Measurements from ENCODE around the gene NPHS2. TPM values are rescaled to one million over a fixed set of nuclear protein-coding genes. Genes with fewer than 3 reads are reported as not detected.

Gene NPHS2
- total RNA-seq (2012; rRNA removed) (not detected in 2 replicates), polyA plus RNA-seq (2012; rRNA removed) (not detected in 2 replicates), Bru-seq, nascent RNA (not detected), BruChase-seq, experiment 1, labeled RNA remaining after a 6-hour chase (not detected), BruChase-seq, experiment 2, labeled RNA remaining after a 2-hour chase (not detected)
- not detected in 2 replicates for polyA plus RNA-seq (2012; cell fraction: cytosol; rRNA removed)
- not detected in 2 replicates for polyA plus RNA-seq (2012; cell fraction: nucleus; rRNA removed; ENCODE audit: low replicate concordance)
- long read RNA-seq = 0 reads

GRCh38 chr1:179575497-179576314, at the start of gene NPHS2:
Gene NPHS2 (minus strand): TSS chr1:179575948. CDS start chr1:179575864, 84 bp downstream.
- Histone ChIP-seq H2AK5ac (ENCODE audit: low read depth, low read length) (no peak within 1 kb of the TSS), H2BK5ac (ENCODE audit: low read depth, low read length, poor library complexity, severe bottlenecking) (no peak within 1 kb of the TSS), H3K27ac (ENCODE audit: insufficient read depth, low read length) (no peak within 1 kb of the TSS), H2BK120ac (ENCODE audit: low read depth, low read length) (no peak within 1 kb of the TSS), H3K79me1 (ENCODE audit: low read depth in 1 of 2, low read length in 2 of 2) (no peaks in the 10 kb centered on the region), H4K5ac (ENCODE audit: low read depth, low read length) (no peak within 1 kb of the TSS), H3K4ac (ENCODE audit: low read depth, low read length) (no peak within 1 kb of the TSS), H4K20me1 (ENCODE audit: insufficient read depth, low read length) (no peaks in the 10 kb centered on the region), H2AK9ac (replicated peaks; ENCODE audit: low read depth, low read length, poor library complexity) (no peak within 1 kb of the TSS), H3K36me3 (ENCODE audit: control insufficient read depth, insufficient read depth, low read length) (no peaks in the 10 kb centered on the region), H3K4me1 (ENCODE audit: control insufficient read depth, insufficient read depth, low read length) (no peaks in the 10 kb centered on the region), H4K91ac (ENCODE audit: insufficient read depth, low read depth, low read length) (no peak within 1 kb of the TSS), H3K4me3 (ENCODE audit: insufficient read depth, low read depth, low read length) (no peak within 1 kb of the TSS), H3K23ac (ENCODE audit: low read depth, low read length) (no peak within 1 kb of the TSS), H4K8ac (ENCODE audit: low read depth in 2 of 2, low read length in 2 of 2) (no peak within 1 kb of the TSS), H3K9me1 (ENCODE audit: insufficient read depth, low read length) (no peaks in the 10 kb centered on the region), H3K9ac (ENCODE audit: low read depth, low read length) (no peak within 1 kb of the TSS), H3K9me3 (ENCODE audit: control insufficient read depth, insufficient read depth, low read length) (no peaks in the 10 kb centered on the region), H3K14ac (replicated peaks; ENCODE audit: low read depth, low read length) (no peak within 1 kb of the TSS), H3K27me3 (ENCODE audit: control insufficient read depth, insufficient read depth, low read length) (peaks cover 29% of the 10 kb centered on the region), H2AFZ (replicated peaks; ENCODE audit: low read length, poor library complexity) (no peak within 1 kb of the TSS), H3K4me2 (ENCODE audit: low read depth, low read length) (no peak within 1 kb of the TSS), H2BK15ac (ENCODE audit: low read depth, low read length) (no peak within 1 kb of the TSS), H3K56ac (ENCODE audit: extremely low read depth, insufficient read depth, low read length) (no peak within 1 kb of the TSS), H3K18ac (ENCODE audit: low read depth, low read length) (no peak within 1 kb of the TSS), H2BK20ac (ENCODE audit: low read depth, low read length) (no peak within 1 kb of the TSS)
- no peak for ATAC-seq (ENCODE audit: low read depth)
- in situ Hi-C loops (cut with MboI; ENCODE audit: low sequenced_read_pairs) (loop anchor here (25.0 kb wide), 1 partner anchor 313 kb away; no protein-coding TSS in a partner anchor), intact Hi-C loops (cut with micrococcal nuclease) (no loop called here), dilution Hi-C loops (cut with HindIII; ENCODE audit: low sequenced_read_pairs, unreplicated experiment) (no loop called here)
- DNase-seq = no peak
- WGBS, 2 experiments (ENCODE audit: extremely low coverage in 2 of 2, insufficient read length in 1 of 2) = 10% methylated on average over 21 of the region's 77 CpGs; no CpG with 5 or more reads in 1 of the 2 experiments
- TF ChIP-seq ELK1 (IDR thresholded peaks at IDR 0.05; ENCODE audit: borderline replicate concordance, low read depth, low read length) (no peak), FOS (IDR thresholded peaks at IDR 0.05; ENCODE audit: low read depth, low read length) (no peak), CTCF (conservative IDR thresholded peaks at IDR 0.05; ENCODE audit: low read depth, low read length) (no peak), USF2 (IDR thresholded peaks at IDR 0.05; ENCODE audit: low read depth, low read length) (no peak), RCOR1 (IDR thresholded peaks at IDR 0.05; ENCODE audit: insufficient replicate concordance, low read length) (no peak), CEBPB (IDR thresholded peaks at IDR 0.05; ENCODE audit: low read depth, low read length) (no peak), RAD21 (IDR thresholded peaks at IDR 0.05; ENCODE audit: low read length) (no peak)
- POLR2A ChIA-PET (ENCODE audit: unreplicated experiment) = no interaction called here
- CTCF ChIA-PET = no interaction called here
- BruUV-seq (replicated peaks) = no TSS peak

Measured in IMR-90 (cell line).